ENCODE measurements around the gene COLEC12.

Gene COLEC12

GRCh38 chr18:505483-506122 lies 5.1 kb upstream of the COLEC12 start (continued):
- TF ChIP-seq ZBTB17 (tag by site-specific recombination; IDR thresholded peaks at IDR 0.05) (no peak), HIC1 (tag by site-specific recombination; IDR thresholded peaks at IDR 0.05) (no peak), WT1 (tag by site-specific recombination; IDR thresholded peaks at IDR 0.05) (no peak), ZNF776 (tag by site-specific recombination; IDR thresholded peaks at IDR 0.05; ENCODE audit: borderline replicate concordance) (no peak), ZNF660 (tag by site-specific recombination; IDR thresholded peaks at IDR 0.05) (no peak), ZNF654 (tag by site-specific recombination; IDR thresholded peaks at IDR 0.05; ENCODE audit: low read depth) (no peak), ZNF747 (tag by site-specific recombination; IDR thresholded peaks at IDR 0.05) (no peak), PRDM2 (tag by site-specific recombination; IDR thresholded peaks at IDR 0.05; ENCODE audit: borderline replicate concordance) (no peak), ZNF473 (tag by site-specific recombination; IDR thresholded peaks at IDR 0.05) (no peak), IKZF3 (tag by site-specific recombination; IDR thresholded peaks at IDR 0.05) (no peak), ZNF248 (tag by site-specific recombination; IDR thresholded peaks at IDR 0.05) (no peak), ZSCAN30 (tag by site-specific recombination; IDR thresholded peaks at IDR 0.05) (no peak)

GRCh38 chr18:501406-501714 lies 859 bp upstream of the COLEC12 start:
- POLR2A ChIA-PET = interaction anchor here (0.7 kb wide), 1 partner anchor 13 kb away, joined by 4 read pairs; no protein-coding TSS in a partner anchor
- Histone ChIP-seq H3K9me3 (ENCODE audit: control insufficient read depth, insufficient read depth, low read depth, low read length) (no peaks in the 10 kb centered on the region), H3K4me1 (ENCODE audit: control insufficient read depth, insufficient read depth, low read length) (peaks cover 7% of the 10 kb centered on the region; the same call in 1 of the 2 replicates), H3K4me3 (ENCODE audit: low read depth, low read length) (no peak overlapping the region), H3K36me3 (ENCODE audit: control insufficient read depth in 2 of 2, insufficient read depth in 1 of 2, low read length in 2 of 2) (no peaks in the 10 kb centered on the region), H3K27ac (ENCODE audit: extremely low read depth, low read depth, low read length) (no peak overlapping the region)
- CTCF ChIA-PET = interaction anchor here (1.5 kb wide), 1 partner anchor 115 kb away, joined by 5 read pairs; no protein-coding TSS in a partner anchor
- TF ChIP-seq ZNF292 (tag by site-specific recombination; IDR thresholded peaks at IDR 0.05; ENCODE audit: borderline replicate concordance, low read depth) (no peak), ZNF335 (tag by site-specific recombination; conservative IDR thresholded peaks at IDR 0.05) (peak; percentile 79)

All from HEK293 (cell line).